HepG2 (cell line): ENCODE data around the gene SNRPF.

ENCODE experiments used
- NFIC ChIP-seq: IDR thresholded peaks from 2 replicates; pipeline ENCODE4 v1.6.1; 2012; ENCODE audit warnings: mild to moderate bottlenecking, low read length, inconsistent platforms
- PAWR ChIP-seq: sonication (generic); formaldehyde crosslinking; IDR thresholded peaks from 2 replicates; pipeline ENCODE4 v1.4.0; 2020; ENCODE audit warnings: missing genetic modification reagents, mild to moderate bottlenecking, borderline replicate concordance
- POLR2A ChIP-seq, 2 experiments: IDR thresholded peaks; 2 replicates each; pipeline ENCODE4 v1.6.1; 2011; ENCODE audit warnings: low read depth in 2 of 2, low read length in 2 of 2, mild to moderate bottlenecking in 1 of 2, moderate library complexity in 1 of 2; ENCODE audit not compliant: insufficient read depth in 1 of 2
- ZBTB2 ChIP-seq: sonication (generic); formaldehyde crosslinking; IDR thresholded peaks from 2 replicates; pipeline ENCODE4 v1.8.0; 2022; ENCODE audit warnings: low read depth, missing genetic modification reagents
- ZNF276 ChIP-seq: sonication (generic); formaldehyde crosslinking; IDR thresholded peaks from 2 replicates; pipeline ENCODE4 v1.4.0; 2020; ENCODE audit warnings: mild to moderate bottlenecking, low read depth, missing genetic modification reagents
- ZNF432 ChIP-seq: sonication (generic); formaldehyde crosslinking; IDR thresholded peaks from 2 replicates; pipeline ENCODE4 v1.5.0; 2020; ENCODE audit warnings: missing genetic modification reagents, mild to moderate bottlenecking, borderline replicate concordance
- TF ChIP-seq, protein P1 (sequence below): sonication (generic); formaldehyde crosslinking; IDR thresholded peaks from 2 replicates; pipeline ENCODE4 v1.5.0; 2020; ENCODE audit warnings: mild to moderate bottlenecking, missing genetic modification reagents, moderate library complexity
- TF ChIP-seq, protein P2 (sequence below): sonication (generic); formaldehyde crosslinking; IDR thresholded peaks from 2 replicates; pipeline ENCODE4 v1.8.1; 2023; ENCODE audit warnings: missing genetic modification reagents, inconsistent platforms, borderline replicate concordance

DNA sequence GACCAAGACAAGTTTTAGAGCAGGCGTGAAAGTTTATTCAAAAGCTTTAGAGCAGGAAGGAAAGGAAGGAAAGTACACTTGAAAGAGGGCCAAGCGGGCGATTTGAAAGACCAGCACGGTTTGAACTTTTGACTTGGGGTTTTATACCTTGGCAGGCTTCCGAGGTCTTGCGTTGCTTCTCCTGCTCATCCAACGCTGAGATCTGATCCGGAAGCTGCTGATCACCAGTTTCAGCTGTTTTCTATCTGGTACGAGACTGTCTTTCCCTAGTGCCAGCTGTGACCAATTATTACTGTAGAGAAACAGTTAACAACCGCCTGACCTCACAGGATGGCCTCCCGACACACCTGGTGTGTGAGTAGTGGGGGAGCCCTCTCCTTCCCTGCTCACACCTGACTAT is 20.6 kb upstream of the SNRPF start:
- TF ChIP-seq, protein P1, sequence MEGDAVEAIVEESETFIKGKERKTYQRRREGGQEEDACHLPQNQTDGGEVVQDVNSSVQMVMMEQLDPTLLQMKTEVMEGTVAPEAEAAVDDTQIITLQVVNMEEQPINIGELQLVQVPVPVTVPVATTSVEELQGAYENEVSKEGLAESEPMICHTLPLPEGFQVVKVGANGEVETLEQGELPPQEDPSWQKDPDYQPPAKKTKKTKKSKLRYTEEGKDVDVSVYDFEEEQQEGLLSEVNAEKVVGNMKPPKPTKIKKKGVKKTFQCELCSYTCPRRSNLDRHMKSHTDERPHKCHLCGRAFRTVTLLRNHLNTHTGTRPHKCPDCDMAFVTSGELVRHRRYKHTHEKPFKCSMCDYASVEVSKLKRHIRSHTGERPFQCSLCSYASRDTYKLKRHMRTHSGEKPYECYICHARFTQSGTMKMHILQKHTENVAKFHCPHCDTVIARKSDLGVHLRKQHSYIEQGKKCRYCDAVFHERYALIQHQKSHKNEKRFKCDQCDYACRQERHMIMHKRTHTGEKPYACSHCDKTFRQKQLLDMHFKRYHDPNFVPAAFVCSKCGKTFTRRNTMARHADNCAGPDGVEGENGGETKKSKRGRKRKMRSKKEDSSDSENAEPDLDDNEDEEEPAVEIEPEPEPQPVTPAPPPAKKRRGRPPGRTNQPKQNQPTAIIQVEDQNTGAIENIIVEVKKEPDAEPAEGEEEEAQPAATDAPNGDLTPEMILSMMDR (CRISPR knock-in tag): no peak
- no peak for TF ChIP-seq ZBTB2 (CRISPR knock-in tag)
- TF ChIP-seq PAWR (CRISPR knock-in tag): no peak
- TF ChIP-seq NFIC: no peak
- TF ChIP-seq, protein P2, sequence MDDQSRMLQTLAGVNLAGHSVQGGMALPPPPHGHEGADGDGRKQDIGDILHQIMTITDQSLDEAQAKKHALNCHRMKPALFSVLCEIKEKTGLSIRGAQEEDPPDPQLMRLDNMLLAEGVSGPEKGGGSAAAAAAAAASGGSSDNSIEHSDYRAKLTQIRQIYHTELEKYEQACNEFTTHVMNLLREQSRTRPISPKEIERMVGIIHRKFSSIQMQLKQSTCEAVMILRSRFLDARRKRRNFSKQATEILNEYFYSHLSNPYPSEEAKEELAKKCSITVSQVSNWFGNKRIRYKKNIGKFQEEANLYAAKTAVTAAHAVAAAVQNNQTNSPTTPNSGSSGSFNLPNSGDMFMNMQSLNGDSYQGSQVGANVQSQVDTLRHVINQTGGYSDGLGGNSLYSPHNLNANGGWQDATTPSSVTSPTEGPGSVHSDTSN (CRISPR knock-in tag): no peak
- no peak for TF ChIP-seq POLR2A (IDR thresholded peaks at IDR 0.05; ENCODE audit: insufficient read depth in 1 of 2, low read depth in 2 of 2, low read length in 2 of 2)
- no peak for TF ChIP-seq ZNF276 (CRISPR knock-in tag)
- TF ChIP-seq ZNF432: no peak
